B cell (primary cell): ENCODE data around the gene AUTS2.

ENCODE experiments used
- CTCF ChIP-seq: fragments of 200-600 bp; IDR thresholded peaks from one replicate; pipeline ENCODE4 v1.8.0; 2022; ENCODE audit warnings: antibody characterized with exemption, mild to moderate bottlenecking
- EZH2 ChIP-seq: IDR thresholded peaks from 2 replicates; pipeline ENCODE4 v1.6.1; 2012; ENCODE audit warnings: borderline replicate concordance, low read depth, mild to moderate bottlenecking, moderate library complexity, low read length; ENCODE audit not compliant: insufficient read depth, poor library complexity, severe bottlenecking

- TF ChIP-seq CTCF (no peak), EZH2 (no peak)
Observed at GRCh38 chr7:69910150-69910549, 311.9 kb downstream of the AUTS2 start.
